GM12873 (cell line): ENCODE data around the gene PDE4D.

Source experiments
- TF ChIP-seq, protein P1 (sequence below): IDR thresholded peaks from 2 replicates; pipeline ENCODE4 v1.5.1; 2012; ENCODE audit warnings: low read depth, mild to moderate bottlenecking, moderate library complexity, low read length, control low read depth; ENCODE audit not compliant: insufficient read depth; ENCODE audit errors: missing control alignments

The PDE4D gene

DNA sequence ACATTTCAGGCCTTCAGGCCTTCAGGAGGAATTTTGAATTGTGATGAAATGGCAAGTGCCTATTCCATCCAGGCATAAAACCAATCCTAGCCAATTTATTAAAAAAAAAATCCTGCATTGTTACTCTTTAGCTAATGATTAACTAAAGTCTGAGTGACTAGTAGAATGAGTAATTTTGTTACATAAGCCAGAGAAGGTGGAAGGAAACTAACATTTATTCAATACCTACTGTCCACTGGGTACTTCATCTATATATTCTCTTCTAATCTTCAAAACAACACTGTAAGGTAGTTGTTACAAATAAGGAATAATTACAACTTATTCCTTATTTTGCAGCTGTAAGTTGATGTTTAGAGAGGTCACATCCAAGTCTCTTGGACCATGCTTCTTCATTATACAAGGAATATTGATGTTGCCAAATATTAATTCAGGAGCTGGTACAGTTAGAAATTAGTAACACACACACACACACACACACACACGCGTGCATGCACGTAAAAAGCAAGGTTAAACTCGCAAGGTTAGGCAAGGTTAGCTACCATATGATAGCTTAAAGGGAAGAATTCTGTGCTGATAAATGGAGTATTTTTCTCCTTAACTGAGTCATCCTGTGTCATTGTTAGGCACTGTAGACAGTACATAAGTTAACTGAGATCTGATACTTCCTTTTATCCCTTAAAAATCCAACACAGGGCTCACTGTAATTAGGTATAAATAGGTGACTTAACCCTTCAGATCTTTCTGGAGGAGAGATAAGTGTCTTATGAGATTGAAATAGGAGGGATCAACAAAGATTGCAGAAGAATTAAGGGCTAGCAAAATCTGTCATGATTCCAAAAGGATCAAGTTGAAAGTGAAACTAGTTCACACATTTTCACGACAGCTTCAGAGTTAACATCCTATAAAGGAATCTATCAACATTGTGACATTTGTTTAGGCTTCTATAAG, 596.9 kb downstream of the PDE4D start:
- TF ChIP-seq, protein P1, sequence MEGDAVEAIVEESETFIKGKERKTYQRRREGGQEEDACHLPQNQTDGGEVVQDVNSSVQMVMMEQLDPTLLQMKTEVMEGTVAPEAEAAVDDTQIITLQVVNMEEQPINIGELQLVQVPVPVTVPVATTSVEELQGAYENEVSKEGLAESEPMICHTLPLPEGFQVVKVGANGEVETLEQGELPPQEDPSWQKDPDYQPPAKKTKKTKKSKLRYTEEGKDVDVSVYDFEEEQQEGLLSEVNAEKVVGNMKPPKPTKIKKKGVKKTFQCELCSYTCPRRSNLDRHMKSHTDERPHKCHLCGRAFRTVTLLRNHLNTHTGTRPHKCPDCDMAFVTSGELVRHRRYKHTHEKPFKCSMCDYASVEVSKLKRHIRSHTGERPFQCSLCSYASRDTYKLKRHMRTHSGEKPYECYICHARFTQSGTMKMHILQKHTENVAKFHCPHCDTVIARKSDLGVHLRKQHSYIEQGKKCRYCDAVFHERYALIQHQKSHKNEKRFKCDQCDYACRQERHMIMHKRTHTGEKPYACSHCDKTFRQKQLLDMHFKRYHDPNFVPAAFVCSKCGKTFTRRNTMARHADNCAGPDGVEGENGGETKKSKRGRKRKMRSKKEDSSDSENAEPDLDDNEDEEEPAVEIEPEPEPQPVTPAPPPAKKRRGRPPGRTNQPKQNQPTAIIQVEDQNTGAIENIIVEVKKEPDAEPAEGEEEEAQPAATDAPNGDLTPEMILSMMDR, result no peak

DNA sequence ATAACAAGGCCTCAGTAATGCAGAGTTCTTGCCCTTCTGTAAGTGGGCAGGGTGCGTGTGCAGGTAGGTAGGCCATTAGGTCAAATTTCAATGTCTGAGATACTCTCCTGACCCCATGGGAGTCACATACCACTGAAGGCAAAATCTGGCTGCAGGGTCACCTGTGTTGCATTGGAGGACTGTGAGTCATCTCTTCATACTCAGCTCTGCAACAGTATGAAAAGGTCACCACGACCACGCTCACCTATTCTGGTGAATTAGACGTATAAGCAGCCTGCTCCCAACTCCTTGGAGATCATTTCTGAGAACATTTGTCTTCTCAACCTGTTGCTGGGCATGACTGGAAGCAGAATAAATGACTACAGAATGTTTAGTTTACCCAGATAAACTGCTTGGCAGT, 599.8 kb downstream of the PDE4D start:
- TF ChIP-seq, protein P1, result no peak

DNA sequence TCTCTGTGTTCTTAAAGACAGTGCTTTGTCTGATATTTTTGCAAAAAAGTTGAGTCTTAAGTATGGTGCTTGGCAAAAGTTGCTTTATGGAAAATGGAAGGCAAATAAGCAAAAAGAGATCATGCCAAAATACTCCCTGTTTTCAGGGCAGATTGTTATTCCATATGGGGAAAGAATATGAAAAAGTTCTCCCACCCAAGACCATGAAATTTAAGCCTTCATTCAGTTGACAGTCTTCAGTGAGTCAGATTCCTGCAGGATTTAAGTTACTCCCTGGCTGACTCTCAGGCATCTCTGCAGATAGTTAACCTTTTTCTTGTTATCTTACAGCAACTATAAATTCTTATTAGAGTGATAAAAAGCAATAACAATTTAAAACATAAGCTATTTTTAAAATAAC, 601.6 kb downstream of the PDE4D start:
- TF ChIP-seq, protein P1, result no peak

GRCh38 chr5:59287884-59288283, 605.6 kb downstream of the PDE4D start:
- TF ChIP-seq, protein P1, result no peak

DNA sequence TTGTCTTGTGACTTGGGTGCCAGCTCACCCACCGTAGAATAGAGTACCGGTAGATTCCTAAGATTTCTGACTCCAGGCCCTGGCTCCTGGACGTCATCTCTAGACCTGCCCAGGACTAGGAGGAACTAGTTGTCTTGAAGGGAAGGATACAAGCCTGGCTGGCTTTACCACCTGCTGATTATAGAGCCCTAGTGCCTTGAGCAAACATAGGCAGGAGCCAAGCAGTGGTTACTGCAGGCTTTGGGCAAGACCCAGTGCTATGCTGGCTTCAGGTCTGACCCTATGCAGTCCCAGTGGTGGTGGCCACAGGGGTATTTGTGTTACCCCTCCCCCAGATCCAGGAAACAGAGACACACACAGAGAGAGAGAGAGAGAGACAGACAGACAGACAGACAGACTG, 606.2 kb downstream of the PDE4D start:
- TF ChIP-seq, protein P1, result no peak

- TF ChIP-seq, protein P1, result no peak
Observed at GRCh38 chr5:59286510-59286909, 607.0 kb downstream of the PDE4D start.

GRCh38 chr5:59285300-59286016, 608.1 kb downstream of the PDE4D start:
- TF ChIP-seq, protein P1, result no peak
